GM12878 (cell line): Measurements from ENCODE around the gene VCL. TPM values are rescaled to one million over a fixed set of nuclear protein-coding genes. Genes with fewer than 3 reads are reported as not detected.
A peak's percentile ranks its signal among the peaks of the same experiment; 100 is the strongest.

Experiments used
- ATAC-seq: fragments of 200-7000 bp; cut with Tn5 transposase; 3 replicates; pipeline ENCODE4 v1.9.1; 2020; ENCODE audit warnings: mild to moderate bottlenecking, moderate library complexity
- BruUV-seq: library from RNA; stranded (reverse); fragments of 400-500 nt; replicated peaks from 2 replicates; lab custom pipeline; 2021; lab: Mats Ljungman, UMichigan
- CTCF ChIA-PET: fragments of 300-600 bp; sonication (Branson Sonifier 250); formaldehyde crosslinking; extraction: SDS; loops from one replicate; lab custom pipeline; 2021; ENCODE audit warnings: inconsistent platforms; lab: Yijun Ruan, JAX
- POLR2A ChIA-PET: fragments of 350-600 bp; formaldehyde crosslinking; extraction: SDS; loops from one replicate; lab custom pipeline; 2021; ENCODE audit warnings: inconsistent platforms; lab: Charles Lee
- RAD21 ChIA-PET: fragments of 300-600 bp; sonication (Branson Sonifier 250); formaldehyde crosslinking; loops from one replicate; lab custom pipeline; 2023; ENCODE audit warnings: antibody characterized with exemption; ENCODE audit not compliant: unreplicated experiment; lab: Charles Lee
- SMC1A ChIA-PET: fragments of 300-600 bp; sonication (Branson Sonifier 250); formaldehyde crosslinking; loops from one replicate; lab custom pipeline; 2023; ENCODE audit not compliant: unreplicated experiment, uncharacterized antibody; lab: Charles Lee
- DNase-seq: peaks from one replicate; pipeline ENCODE4 v3.0.0-alpha.2; 2011; ENCODE audit warnings: low read depth, low spot score
- FAIRE-seq: peaks from 3 replicates; lab custom pipeline; 2011; peaks lifted over from hg19 to GRCh38; lab: Jason Lieb, UNC
- H2AFZ ChIP-seq: 2 replicates; pipeline ENCODE4 v1.6.0; 2011; ENCODE audit warnings: low read depth, low read length, control low read depth; ENCODE audit not compliant: control insufficient read depth
- H3K27ac ChIP-seq: 2 replicates; pipeline ENCODE4 v1.5.1; 2011; ENCODE audit warnings: control low read depth; ENCODE audit not compliant: control insufficient read depth, insufficient read depth
- H3K27me3 ChIP-seq, 2 experiments: replicated peaks in 1 of 2; 2 replicates each; pipeline versions ENCODE4 v1.6.0 to v1.6.1; 2011; ENCODE audit warnings: low read length in 1 of 2; ENCODE audit not compliant: control insufficient read depth in 2 of 2, insufficient read depth in 2 of 2
- H3K36me3 ChIP-seq, 2 experiments: 2 replicates each; pipeline ENCODE4 v1.5.1; 2011; ENCODE audit warnings: low read length in 1 of 2; ENCODE audit not compliant: control insufficient read depth in 2 of 2, insufficient read depth in 2 of 2
- H3K4me1 ChIP-seq: 2 replicates; pipeline ENCODE4 v1.6.1; 2011; ENCODE audit warnings: mild to moderate bottlenecking, low read length, moderate library complexity, mixed read lengths; ENCODE audit not compliant: control insufficient read depth, insufficient read depth
- H3K4me2 ChIP-seq: 2 replicates; pipeline ENCODE4 v1.6.0; 2011; ENCODE audit warnings: control low read depth; ENCODE audit not compliant: control insufficient read depth, insufficient read depth
- H3K4me3 ChIP-seq: fragments of 200-600 bp; sonication (generic); 2 replicates; pipeline ENCODE4 v1.5.1; 2016
- H3K79me2 ChIP-seq: 2 replicates; pipeline ENCODE4 v1.6.0; 2011; ENCODE audit warnings: low read length; ENCODE audit not compliant: control insufficient read depth, insufficient read depth
- H3K9ac ChIP-seq: 2 replicates; pipeline ENCODE4 v1.8.0; 2011; ENCODE audit warnings: low read length, control low read depth, mixed read lengths; ENCODE audit not compliant: control insufficient read depth, insufficient read depth
- H3K9me3 ChIP-seq: replicated peaks from 3 replicates; pipeline ENCODE4 v1.5.1; 2011; ENCODE audit warnings: mild to moderate bottlenecking, low read length; ENCODE audit not compliant: control insufficient read depth, insufficient read depth
- H4K20me1 ChIP-seq: 2 replicates; pipeline ENCODE4 v1.6.0; 2011; ENCODE audit not compliant: control insufficient read depth, insufficient read depth
- CBFB ChIP-seq: IDR thresholded peaks from 2 replicates; pipeline ENCODE4 v1.6.1; 2016; ENCODE audit warnings: antibody characterized with exemption, low read depth
- JUND ChIP-seq: IDR thresholded peaks from 2 replicates; pipeline ENCODE4 v1.6.1; 2012; ENCODE audit warnings: low read depth, mild to moderate bottlenecking, low read length, improper control_type of control experiment, moderate library complexity
- NBN ChIP-seq: fragments of 450-650 bp; IDR thresholded peaks from 2 replicates; pipeline ENCODE4 v1.6.1; 2016
- NFIC ChIP-seq: IDR thresholded peaks from 2 replicates; pipeline ENCODE4 v1.6.1; 2012; ENCODE audit warnings: low read depth, mild to moderate bottlenecking, inconsistent platforms, low read length, moderate library complexity
- POU2F2 ChIP-seq: IDR thresholded peaks from 3 replicates; pipeline ENCODE4 v1.6.1; 2011; ENCODE audit warnings: low read depth, mild to moderate bottlenecking, low read length, borderline replicate concordance
- RUNX3 ChIP-seq: IDR thresholded peaks from 2 replicates; pipeline ENCODE4 v1.6.1; 2012; ENCODE audit warnings: low read length, inconsistent platforms
- WGBS: methylation state at CpG from one replicate; pipeline ENCODE4 v1.1.6; 2016; ENCODE audit warnings: low lambda C conversion rate; ENCODE audit not compliant: insufficient replicate concordance, insufficient coverage; ENCODE audit errors: missing lambda C conversion rate; 5-methylcytosine and 5-hydroxymethylcytosine counted together
- in situ Hi-C: fragments of 300-500 bp; cut with MboI; formaldehyde crosslinking; loops from 9 replicates; pipeline ENCODE4 v1.14.3; 2018; ENCODE audit warnings: mixed read lengths
- intact Hi-C: fragments of 100-400 bp; cut with micrococcal nuclease; formaldehyde crosslinking; loops from one replicate; pipeline ENCODE4 v1.14.2; 2022; ENCODE audit not compliant: unreplicated experiment
- polyA plus RNA-seq, 11 experiments: library from polyadenylated mRNA; depleted of rRNA in 4 of 11; unstranded in 6 of 11; stranded (reverse) in 5 of 11; fragments of >200 nt; fragmentation: Nextera tagmentation in 4 of 11; fragmentation: Illumina TruSeq in 1 of 11; extraction: Ambion mirVana in 4 of 11; extraction: Trizol in 1 of 11; gene quantifications; 1 replicate in 1 of 11; 2 replicates in 10 of 11; pipeline versions ENCODE4 v1.2.1 to v1.2.3, GENCODE V29; 2011 to 2016; ENCODE audit warnings: inconsistent platforms in 2 of 11, missing spikeins in 2 of 11, low read depth in 1 of 11
- total RNA-seq, 4 experiments: library from RNA; depleted of rRNA in 3 of 4; stranded (reverse); fragments of >200 nt in 3 of 4; fragmentation: Illumina TruSeq in 1 of 4; extraction: Trizol in 1 of 4; gene quantifications; 2 replicates each; pipeline versions ENCODE4 v1.2.1 to v1.2.3, GENCODE V29; 2013 to 2021

VCL gene
- total and polyA plus RNA-seq, 10 of the 15 experiments (the other 5 are each of a cell fraction or from before 2014, with no cell fraction given) = 6.7 to 54.6 (median 24.3) TPM

DNA sequence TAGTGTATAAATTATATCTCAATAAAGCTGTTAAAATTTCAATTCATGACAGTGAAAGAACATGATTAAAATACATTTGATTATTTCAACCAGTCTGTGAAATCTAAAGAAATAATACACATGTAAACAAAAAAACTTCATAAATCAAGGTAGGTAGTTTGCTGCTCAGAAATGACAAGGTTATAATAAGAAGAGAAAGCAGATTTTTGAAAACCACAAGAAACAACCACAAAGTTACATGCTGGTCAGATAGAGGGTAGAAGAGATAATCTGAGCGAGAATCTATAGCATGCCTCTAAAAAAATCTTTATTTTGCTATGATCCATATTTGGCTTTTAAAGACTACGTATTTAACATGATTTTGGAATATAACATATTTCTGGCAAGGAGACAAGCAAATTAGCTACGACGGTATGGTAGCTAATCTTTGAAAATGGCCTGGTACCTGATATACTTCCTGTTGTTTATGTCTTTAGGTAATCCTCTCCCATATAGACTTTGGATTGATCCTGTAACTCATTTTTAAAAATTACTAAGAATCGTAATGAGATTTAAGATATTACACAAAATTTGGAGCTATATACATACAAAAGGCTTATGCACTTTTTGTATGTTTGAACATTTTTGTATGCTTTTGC is 23.5 kb upstream of the VCL start:
- DNase-seq = no peak
- no peaks in the 10 kb centered on the region for H3K36me3 ChIP-seq
- TF ChIP-seq NFIC = peak; percentile 42; the same call in 1 of the 2 replicates
- no peak for TF ChIP-seq JUND
- TF ChIP-seq RUNX3 = peak; percentile 90
- TF ChIP-seq CBFB = peak; percentile 44; the same call in 1 of the 2 replicates
- peak; percentile 80 for ATAC-seq
- no peak overlapping the region for H3K4me3 ChIP-seq
- H3K9me3 ChIP-seq = peaks cover 2% of the 10 kb centered on the region; the same call in 2 of the 3 replicates
- H3K9ac ChIP-seq = no peak overlapping the region
- intact Hi-C loops (no loop called here), in situ Hi-C loops (no loop called here)
- 3% methylated on average over 5 of the region's 5 CpGs for WGBS
- RAD21 ChIA-PET = interaction anchor here (1.2 kb wide), 1 partner anchor 16 kb away, joined by 7 read pairs; no protein-coding TSS in a partner anchor
- POLR2A ChIA-PET = interaction anchor here (0.6 to 1.7 kb wide), 2 partner anchors 28 to 102 kb away, joined by 3 to 4 read pairs; no protein-coding TSS in a partner anchor
- BruUV-seq = no TSS peak
- H3K27me3 ChIP-seq = no peaks in the 10 kb centered on the region
- H3K27ac ChIP-seq = no peak overlapping the region
- H3K79me2 ChIP-seq = no peaks in the 10 kb centered on the region
- H3K4me2 ChIP-seq = no peak overlapping the region; the same call in 1 of the 2 replicates
- no peak overlapping the region for H2AFZ ChIP-seq
- H4K20me1 ChIP-seq = no peaks in the 10 kb centered on the region
- CTCF ChIA-PET = interaction anchor here (0.6 to 1.6 kb wide), 9 partner anchors 8 to 107 kb away, joined by 3 to 4 read pairs (median 3); no protein-coding TSS in a partner anchor
- H3K4me1 ChIP-seq = peaks cover 9% of the 10 kb centered on the region
- SMC1A ChIA-PET = interaction anchor here (0.6 to 1.8 kb wide), 7 partner anchors 8 to 107 kb away, joined by 3 to 6 read pairs (median 3); no protein-coding TSS in a partner anchor
- FAIRE-seq = peak; percentile 70

DNA sequence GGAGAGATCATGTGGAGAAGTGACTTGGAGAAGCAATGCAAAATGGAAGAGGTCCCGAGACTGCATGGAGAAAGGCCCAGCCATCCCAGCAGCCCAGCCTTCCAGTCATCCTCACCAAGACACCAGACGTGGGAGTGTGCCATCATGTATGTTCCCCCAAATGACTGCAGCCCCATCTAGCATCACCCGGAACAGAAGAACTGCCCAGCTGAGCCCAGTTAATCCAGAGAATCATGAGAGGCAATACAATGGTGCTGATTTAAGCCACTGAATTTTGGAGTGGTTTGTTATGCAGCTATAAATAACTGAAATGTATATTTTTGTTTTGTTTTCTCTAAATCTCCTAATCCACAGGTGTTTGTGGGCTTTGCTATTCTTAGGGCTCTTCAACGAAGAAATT is 22.5 kb upstream of the VCL start:
- WGBS = 76% methylated on average over 4 of the region's 4 CpGs
- ChIA-PET RAD21 (no interaction called here), POLR2A (no interaction called here), SMC1A (interaction anchor here (0.8 to 1.5 kb wide), 3 partner anchors 19 to 104 kb away, joined by 3 to 5 read pairs (median 3); no protein-coding TSS in a partner anchor), CTCF (interaction anchor here (1.5 kb wide), 1 partner anchor 38 kb away, joined by 3 read pairs; no protein-coding TSS in a partner anchor)
- ATAC-seq (no peak), FAIRE-seq (no peak), DNase-seq (no peak)
- Histone ChIP-seq H2AFZ (no peak overlapping the region), H3K27me3 (no peaks in the 10 kb centered on the region), H3K27ac (no peak overlapping the region), H4K20me1 (no peaks in the 10 kb centered on the region), H3K9me3 (peaks cover 2% of the 10 kb centered on the region; the same call in 2 of the 3 replicates), H3K36me3 (no peaks in the 10 kb centered on the region), H3K4me2 (no peak overlapping the region), H3K9ac (no peak overlapping the region), H3K4me1 (peaks cover 9% of the 10 kb centered on the region), H3K79me2 (no peaks in the 10 kb centered on the region), H3K4me3 (no peak overlapping the region)
- in situ Hi-C loops (no loop called here), intact Hi-C loops (no loop called here)
- no TSS peak for BruUV-seq
- TF ChIP-seq NBN = no peak
- TF ChIP-seq POU2F2 = no peak
